ENCODE data around the gene SMAP1.

Gene SMAP1

GRCh38 chr6:70863343-70863742 is 195.7 kb downstream of the SMAP1 start:
- DNase-seq, result peak; percentile 42
- in situ Hi-C loops (cut with MboI; ENCODE audit: low pct_unique_long_range_greater_than_20kb, low sequenced_read_pairs), result no loop called here

GRCh38 chr6:70864401-70864800 is 196.7 kb downstream of the SMAP1 start:
- in situ Hi-C loops (cut with MboI; ENCODE audit: low pct_unique_long_range_greater_than_20kb, low sequenced_read_pairs), result no loop called here
- no peak for DNase-seq

- DNase-seq, result no peak
- in situ Hi-C loops (cut with MboI; ENCODE audit: low pct_unique_long_range_greater_than_20kb, low sequenced_read_pairs), result no loop called here
Measured at GRCh38 chr6:70872469-70872868, 204.8 kb downstream of the SMAP1 start.

GRCh38 chr6:70874181-70874913 is 206.7 kb downstream of the SMAP1 start:
- DNase-seq, result no peak

GRCh38 chr6:70879496-70879895 is 211.8 kb downstream of the SMAP1 start:
- no peak for DNase-seq
- in situ Hi-C loops (cut with MboI; ENCODE audit: low pct_unique_long_range_greater_than_20kb, low sequenced_read_pairs), result loop anchor here (25.0 kb wide), 1 partner anchor 167 kb away; no protein-coding TSS in a partner anchor

More at GRCh38 chr6:70874181-70874913, 206.7 kb downstream of the SMAP1 start:
- in situ Hi-C loops (cut with MboI; ENCODE audit: low pct_unique_long_range_greater_than_20kb, low sequenced_read_pairs), result no loop called here

GRCh38 chr6:70884074-70884983 is 216.6 kb downstream of the SMAP1 start:
- in situ Hi-C loops (cut with MboI; ENCODE audit: low pct_unique_long_range_greater_than_20kb, low sequenced_read_pairs), result loop anchor here (25.0 kb wide), 1 partner anchor 172 kb away; no protein-coding TSS in a partner anchor
- DNase-seq, result peak; percentile 74

GRCh38 chr6:70886071-70886470 is 218.4 kb downstream of the SMAP1 start:
- DNase-seq, result no peak
- in situ Hi-C loops (cut with MboI; ENCODE audit: low pct_unique_long_range_greater_than_20kb, low sequenced_read_pairs), result loop anchor here (25.0 kb wide), 1 partner anchor 174 kb away; no protein-coding TSS in a partner anchor

GRCh38 chr6:70886661-70887060 is 219.0 kb downstream of the SMAP1 start:
- in situ Hi-C loops (cut with MboI; ENCODE audit: low pct_unique_long_range_greater_than_20kb, low sequenced_read_pairs), result loop anchor here (25.0 kb wide), 1 partner anchor 174 kb away; no protein-coding TSS in a partner anchor
- no peak for DNase-seq

- in situ Hi-C loops (cut with MboI; ENCODE audit: low pct_unique_long_range_greater_than_20kb, low sequenced_read_pairs), result loop anchor here (25.0 kb wide), 1 partner anchor 177 kb away; no protein-coding TSS in a partner anchor
- no peak for DNase-seq
Measured at GRCh38 chr6:70889270-70889669, 221.6 kb downstream of the SMAP1 start.

GRCh38 chr6:70894001-70894400 is 226.3 kb downstream of the SMAP1 start:
- in situ Hi-C loops (cut with MboI; ENCODE audit: low pct_unique_long_range_greater_than_20kb, low sequenced_read_pairs), result loop anchor here (25.0 kb wide), 1 partner anchor 182 kb away; no protein-coding TSS in a partner anchor
- DNase-seq, result no peak

- in situ Hi-C loops (cut with MboI; ENCODE audit: low pct_unique_long_range_greater_than_20kb, low sequenced_read_pairs), result no loop called here
- DNase-seq, result no peak
Measured at GRCh38 chr6:70900047-70900446, 232.4 kb downstream of the SMAP1 start.

- DNase-seq, result no peak
- in situ Hi-C loops (cut with MboI; ENCODE audit: low pct_unique_long_range_greater_than_20kb, low sequenced_read_pairs), result no loop called here
Measured at GRCh38 chr6:70901324-70901723, 233.6 kb downstream of the SMAP1 start.

GRCh38 chr6:70903665-70904452 is 236.2 kb downstream of the SMAP1 start:
- DNase-seq, result no peak
- in situ Hi-C loops (cut with MboI; ENCODE audit: low pct_unique_long_range_greater_than_20kb, low sequenced_read_pairs), result no loop called here

- in situ Hi-C loops (cut with MboI; ENCODE audit: low pct_unique_long_range_greater_than_20kb, low sequenced_read_pairs), result no loop called here
- no peak for DNase-seq
Measured at GRCh38 chr6:70905742-70906141, 238.1 kb downstream of the SMAP1 start.
